ENCODE results near the gene MPPED2. TPM values are rescaled to one million over a fixed set of nuclear protein-coding genes. Genes with fewer than 3 reads are reported as not detected.

MPPED2 gene
- total RNA-seq, 1 donor from 2014 or later: 63.2 TPM

GRCh38 chr11:30488304-30488998 lies 97.7 kb downstream of the MPPED2 start:
- DNase-seq (ENCODE audit: low spot score in 2 of 2): no peak
- FAIRE-seq: no peak

DNA sequence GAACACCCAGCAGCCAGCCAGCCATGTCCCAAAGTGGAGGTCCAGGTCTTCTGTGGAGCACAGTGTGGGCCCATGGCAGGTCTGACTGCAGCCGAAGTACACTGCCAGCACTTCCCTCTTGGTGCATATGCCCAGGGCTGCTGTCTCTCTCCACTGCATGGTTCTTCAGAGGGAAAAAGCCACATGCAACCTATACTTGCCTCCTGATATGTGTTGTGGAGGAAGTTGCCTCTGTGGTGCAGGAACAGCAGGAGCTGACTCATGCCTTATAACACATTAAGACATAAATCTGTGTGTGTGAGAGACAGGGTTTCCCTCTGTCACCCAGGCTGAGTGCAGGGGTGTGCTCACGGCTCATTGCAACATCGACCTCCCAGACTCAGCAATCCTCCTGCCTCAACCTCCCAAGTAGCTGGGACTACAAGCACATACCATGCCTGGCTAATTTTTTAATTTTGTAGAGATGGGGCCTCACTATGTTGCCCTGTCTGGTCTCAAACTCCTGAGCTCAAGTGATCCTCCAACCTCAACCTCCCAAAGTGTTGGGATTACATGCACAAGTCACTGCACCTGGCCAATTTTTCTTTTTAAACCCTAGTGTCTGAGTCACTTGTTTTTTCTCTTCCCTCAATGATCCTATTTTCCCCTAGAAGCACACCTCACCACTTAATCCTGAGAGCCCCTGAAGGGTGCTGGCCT lies 98.8 kb downstream of the MPPED2 start:
- DNase-seq (ENCODE audit: low spot score in 2 of 2) (no peak), FAIRE-seq (no peak)

- no peak for FAIRE-seq
- DNase-seq (ENCODE audit: low spot score in 2 of 2): no peak
Observed at GRCh38 chr11:30485756-30486155, 100.4 kb downstream of the MPPED2 start.

DNA sequence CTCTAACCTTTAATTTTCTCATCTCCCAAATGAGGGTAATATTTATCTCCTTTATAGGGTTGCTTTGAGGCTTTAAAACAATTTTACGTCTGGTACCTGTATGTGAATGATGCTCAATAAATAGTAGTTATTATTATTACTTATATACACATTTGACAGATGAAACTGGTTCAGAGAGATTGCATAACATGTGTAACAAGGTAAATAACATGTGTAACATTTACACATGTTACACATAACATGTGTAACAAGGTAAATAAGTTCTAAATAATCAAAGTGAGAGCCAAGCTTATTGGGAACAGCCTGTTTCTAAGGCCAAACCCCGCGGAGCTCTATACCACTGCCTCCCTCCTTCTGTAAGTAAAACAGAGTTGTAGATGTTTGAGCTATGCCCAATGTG lies 100.9 kb downstream of the MPPED2 start:
- FAIRE-seq (no peak), DNase-seq (ENCODE audit: low spot score in 2 of 2) (no peak)

GRCh38 chr11:30483056-30483455 lies 103.1 kb downstream of the MPPED2 start:
- FAIRE-seq (no peak), DNase-seq (ENCODE audit: low spot score in 2 of 2) (no peak)

- DNase-seq (ENCODE audit: low spot score in 2 of 2) (no peak), FAIRE-seq (no peak)
Observed at GRCh38 chr11:30481796-30482195, 104.4 kb downstream of the MPPED2 start.

- FAIRE-seq (no peak), DNase-seq (ENCODE audit: low spot score in 2 of 2) (no peak)
Observed at GRCh38 chr11:30481330-30481729, 104.8 kb downstream of the MPPED2 start.

- DNase-seq (ENCODE audit: low spot score in 2 of 2) (no peak), FAIRE-seq (no peak)
Observed at GRCh38 chr11:30479899-30480298, 106.3 kb downstream of the MPPED2 start.

GRCh38 chr11:30478923-30479322 lies 107.2 kb downstream of the MPPED2 start:
- FAIRE-seq (no peak), DNase-seq (ENCODE audit: low spot score in 2 of 2) (no peak)

GRCh38 chr11:30477061-30477460 lies 109.1 kb downstream of the MPPED2 start:
- FAIRE-seq: no peak
- DNase-seq (ENCODE audit: low spot score in 2 of 2): no peak

GRCh38 chr11:30474151-30474954 lies 111.8 kb downstream of the MPPED2 start:
- no peak for FAIRE-seq
- DNase-seq (ENCODE audit: low spot score in 2 of 2): no peak

- DNase-seq (ENCODE audit: low spot score in 2 of 2): no peak
- no peak for FAIRE-seq
Observed at GRCh38 chr11:30471244-30471643, 114.9 kb downstream of the MPPED2 start.

DNA sequence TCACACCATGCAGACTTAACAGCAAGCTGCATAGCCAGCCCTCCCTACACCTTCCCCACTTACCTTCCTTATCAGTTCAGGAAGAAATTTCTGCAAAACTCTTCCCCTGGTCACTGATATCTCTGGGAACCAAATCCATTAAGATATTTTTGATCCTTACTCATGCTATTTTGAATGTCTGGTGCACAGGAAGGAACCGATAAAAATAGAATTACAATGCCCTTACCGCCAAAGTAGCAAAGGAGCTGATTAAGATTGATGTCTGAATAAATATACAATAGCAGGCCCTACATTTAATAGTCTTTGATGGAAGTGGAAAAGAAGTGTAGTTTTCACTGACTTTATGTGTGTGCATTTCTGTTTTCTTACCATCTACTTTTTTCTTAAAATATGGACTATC lies 117.3 kb downstream of the MPPED2 start:
- DNase-seq (ENCODE audit: low spot score in 2 of 2) (no peak), FAIRE-seq (no peak)

- DNase-seq (ENCODE audit: low spot score in 2 of 2) (no peak), FAIRE-seq (no peak)
Observed at GRCh38 chr11:30467176-30467575, 119.0 kb downstream of the MPPED2 start.

GRCh38 chr11:30465623-30466022 lies 120.5 kb downstream of the MPPED2 start:
- DNase-seq (ENCODE audit: low spot score in 2 of 2) (no peak), FAIRE-seq (no peak)

DNA sequence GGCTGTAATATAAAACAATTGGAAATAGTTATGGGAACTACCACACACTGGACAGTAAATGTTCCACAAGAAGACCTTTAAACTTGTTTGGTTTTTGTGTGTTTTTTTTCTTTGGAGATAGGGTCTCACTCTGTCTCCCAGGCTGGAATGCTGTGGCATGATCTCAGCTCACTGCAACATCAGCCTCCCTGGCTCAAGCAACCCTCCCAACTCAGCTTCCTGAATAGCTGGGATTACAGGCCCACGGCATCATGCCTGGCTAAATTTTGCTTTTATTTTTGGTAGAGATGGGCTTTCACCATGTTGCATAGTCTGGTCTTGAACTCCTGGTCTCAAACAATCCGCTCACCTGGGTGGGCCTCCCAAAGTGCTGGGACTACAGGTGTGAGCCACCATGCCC lies 121.0 kb downstream of the MPPED2 start:
- DNase-seq (ENCODE audit: low spot score in 2 of 2): no peak
- no peak for FAIRE-seq

GRCh38 chr11:30463266-30463665 lies 122.9 kb downstream of the MPPED2 start:
- DNase-seq (ENCODE audit: low spot score in 2 of 2) (no peak), FAIRE-seq (no peak)

DNA sequence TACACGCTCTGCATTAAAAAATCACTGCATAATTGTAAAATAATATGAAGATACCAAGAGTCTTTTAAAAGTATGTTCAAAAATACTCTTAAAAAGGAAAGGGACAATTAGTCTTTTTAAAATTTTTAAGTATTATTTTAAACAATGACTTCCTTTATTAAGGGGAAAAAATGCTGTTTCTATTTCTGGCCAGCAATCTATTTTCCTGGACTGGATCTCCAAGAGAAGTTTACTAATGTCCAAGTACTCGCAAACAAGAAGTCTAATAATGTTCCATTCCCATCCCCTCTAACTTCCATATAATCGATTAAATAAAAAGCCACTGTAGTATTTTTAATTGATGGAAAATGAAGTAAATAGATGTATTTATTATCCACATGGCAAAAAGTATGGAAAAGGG lies 123.7 kb downstream of the MPPED2 start:
- no peak for FAIRE-seq
- DNase-seq (ENCODE audit: low spot score in 2 of 2): no peak

GRCh38 chr11:30459821-30460220 lies 126.3 kb downstream of the MPPED2 start:
- DNase-seq (ENCODE audit: low spot score in 2 of 2): no peak
- no peak for FAIRE-seq

GRCh38 chr11:30459306-30459705 lies 126.8 kb downstream of the MPPED2 start:
- no peak for FAIRE-seq
- DNase-seq (ENCODE audit: low spot score in 2 of 2): no peak

GRCh38 chr11:30458541-30458940 lies 127.6 kb downstream of the MPPED2 start:
- FAIRE-seq: no peak
- no peak for DNase-seq (ENCODE audit: low spot score in 2 of 2)
